GM23248 (cell line): ENCODE measurements around the gene KRTAP22-2.

Experiments
- EZH2 ChIP-seq: fragments of 200-600 bp; sonication (generic); IDR thresholded peaks from 2 replicates; pipeline ENCODE4 v1.6.1; 2018; ENCODE audit warnings: antibody characterized with exemption, mild to moderate bottlenecking; ENCODE audit not compliant: insufficient read depth, poor library complexity, severe bottlenecking
- EZH2phosphoT487 ChIP-seq: fragments of 200-600 bp; sonication (generic); IDR thresholded peaks from 2 replicates; pipeline ENCODE4 v1.6.1; 2018; ENCODE audit warnings: antibody characterized with exemption, moderate library complexity, mild to moderate bottlenecking, low read depth; ENCODE audit not compliant: insufficient read depth

GRCh38 chr21:30552782-30553181 is 37.4 kb downstream of the KRTAP22-2 start:
- TF ChIP-seq EZH2phosphoT487 = no peak
- no peak for TF ChIP-seq EZH2
